ENCODE data around the gene TFF3.

The TFF3 gene, protein sequence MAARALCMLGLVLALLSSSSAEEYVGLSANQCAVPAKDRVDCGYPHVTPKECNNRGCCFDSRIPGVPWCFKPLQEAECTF

GRCh38 chr21:42315296-42315891 lies at the start of gene TFF3:
Gene TFF3 (minus strand): TSS chr21:42315409. CDS start chr21:42315374, 35 bp downstream.
- DNase-seq: peak; percentile 93

- no peak for DNase-seq
These were observed 49.2 kb upstream of the TFF3 start for GRCh38 chr21:42364304-42364865.

DNA sequence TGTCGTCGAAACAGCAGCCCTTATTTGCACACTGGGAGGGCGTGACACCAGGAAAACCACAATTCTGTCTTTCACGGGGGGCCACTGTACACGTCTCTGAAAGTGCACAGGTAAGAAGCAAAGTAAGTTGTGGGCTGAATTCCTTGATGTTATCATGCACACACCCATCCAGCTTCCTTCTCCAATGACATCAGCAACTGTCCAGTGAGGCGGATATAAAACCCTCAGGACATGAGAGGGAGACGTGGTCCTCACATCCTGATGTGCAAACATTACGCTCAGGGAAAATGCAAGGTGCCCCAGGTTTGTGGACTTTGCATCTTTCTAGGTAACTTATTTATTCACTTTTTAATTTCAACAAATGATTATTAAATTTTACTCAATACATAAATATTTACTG lies 48.1 kb upstream of the TFF3 start:
- DNase-seq: no peak

GRCh38 chr21:42362700-42363099 lies 47.5 kb upstream of the TFF3 start:
- DNase-seq: peak; percentile 38

- no peak for DNase-seq
These were observed 47.0 kb upstream of the TFF3 start for GRCh38 chr21:42362198-42362597.

GRCh38 chr21:42361286-42361685 lies 46.1 kb upstream of the TFF3 start:
- no peak for DNase-seq

DNA sequence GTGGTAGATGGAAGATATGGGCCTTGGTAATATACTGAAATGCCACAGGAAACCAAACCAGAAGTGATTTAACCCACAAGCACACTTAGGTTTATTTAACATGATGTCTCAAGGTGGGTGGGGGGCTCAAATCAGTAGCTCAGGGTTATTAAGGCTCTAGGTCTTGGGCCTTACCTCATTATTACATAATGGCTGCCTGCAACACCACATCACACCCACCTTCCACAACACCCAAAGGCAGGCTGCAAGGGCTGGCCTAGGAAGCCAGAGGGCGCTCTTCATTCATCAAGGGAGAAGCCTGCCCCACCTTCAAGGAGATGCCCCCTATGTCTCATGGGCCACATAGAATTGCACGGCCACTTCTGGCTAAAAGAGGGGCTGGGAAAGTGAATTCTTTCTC lies 45.1 kb upstream of the TFF3 start:
- DNase-seq: no peak

DNA sequence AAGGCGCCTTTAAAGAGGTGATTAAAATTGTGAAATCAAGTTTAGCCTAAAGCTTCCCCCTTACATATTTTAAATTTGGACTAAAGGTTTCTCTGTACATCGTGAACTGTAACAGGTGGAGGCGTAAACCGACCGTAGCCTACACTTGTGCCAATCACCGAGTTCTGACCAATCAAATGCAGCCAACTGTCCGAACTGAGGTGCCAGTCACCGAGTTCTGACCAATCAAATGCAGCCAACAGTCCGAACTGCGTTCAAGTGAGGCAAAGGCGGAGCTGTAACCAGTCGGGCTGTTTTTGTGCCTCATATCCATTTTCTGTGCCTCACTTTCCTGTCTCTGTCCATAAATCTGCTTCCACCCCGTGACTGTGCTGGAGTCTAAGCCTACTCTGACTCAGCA lies 43.7 kb upstream of the TFF3 start:
- no peak for DNase-seq

- no peak for DNase-seq
These were observed 43.1 kb upstream of the TFF3 start for GRCh38 chr21:42358261-42358660.

GRCh38 chr21:42357307-42357706 lies 42.1 kb upstream of the TFF3 start:
- no peak for DNase-seq

- DNase-seq: no peak
These were observed 41.4 kb upstream of the TFF3 start for GRCh38 chr21:42356650-42357049.

DNA sequence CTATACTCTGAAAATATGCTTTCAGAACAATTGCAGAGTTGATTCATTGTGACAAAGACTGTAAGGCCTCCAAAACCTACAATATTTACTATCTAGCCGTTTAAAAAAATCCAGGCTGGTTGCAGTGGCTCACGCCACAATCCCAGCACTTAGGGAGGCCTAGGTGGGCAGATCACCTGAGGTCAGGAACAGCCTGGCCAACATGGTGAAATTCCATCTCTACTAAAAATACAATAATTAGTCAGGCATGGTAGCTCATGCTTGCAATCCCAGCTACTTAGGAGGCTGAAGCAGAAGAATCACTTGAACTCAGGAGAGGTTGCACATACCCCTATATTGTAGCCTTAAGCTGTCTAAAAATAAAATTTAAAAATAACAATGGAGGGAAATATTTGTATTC lies 40.8 kb upstream of the TFF3 start:
- peak; percentile 14 for DNase-seq

DNA sequence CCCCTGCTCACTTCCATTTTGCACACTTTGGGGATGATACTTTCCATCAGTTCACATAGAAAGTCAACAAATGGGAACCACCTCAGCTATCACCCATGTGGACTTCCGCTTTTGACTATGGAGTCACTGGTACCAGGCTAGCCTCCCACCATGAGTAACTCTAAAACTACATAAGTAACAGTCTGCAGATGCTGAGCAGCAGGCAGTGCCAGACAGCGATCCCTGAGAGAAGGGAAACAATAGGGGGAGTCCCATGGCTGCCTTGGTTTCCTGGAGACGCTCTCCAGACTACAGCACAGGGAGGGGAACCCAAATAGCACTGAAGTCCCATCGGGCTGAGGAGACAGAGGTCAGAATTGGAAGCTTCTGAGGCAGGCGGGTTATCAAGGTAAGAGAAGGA lies 38.4 kb upstream of the TFF3 start:
- DNase-seq: no peak

- no peak for DNase-seq
These were observed 37.4 kb upstream of the TFF3 start for GRCh38 chr21:42352441-42353095.

DNA sequence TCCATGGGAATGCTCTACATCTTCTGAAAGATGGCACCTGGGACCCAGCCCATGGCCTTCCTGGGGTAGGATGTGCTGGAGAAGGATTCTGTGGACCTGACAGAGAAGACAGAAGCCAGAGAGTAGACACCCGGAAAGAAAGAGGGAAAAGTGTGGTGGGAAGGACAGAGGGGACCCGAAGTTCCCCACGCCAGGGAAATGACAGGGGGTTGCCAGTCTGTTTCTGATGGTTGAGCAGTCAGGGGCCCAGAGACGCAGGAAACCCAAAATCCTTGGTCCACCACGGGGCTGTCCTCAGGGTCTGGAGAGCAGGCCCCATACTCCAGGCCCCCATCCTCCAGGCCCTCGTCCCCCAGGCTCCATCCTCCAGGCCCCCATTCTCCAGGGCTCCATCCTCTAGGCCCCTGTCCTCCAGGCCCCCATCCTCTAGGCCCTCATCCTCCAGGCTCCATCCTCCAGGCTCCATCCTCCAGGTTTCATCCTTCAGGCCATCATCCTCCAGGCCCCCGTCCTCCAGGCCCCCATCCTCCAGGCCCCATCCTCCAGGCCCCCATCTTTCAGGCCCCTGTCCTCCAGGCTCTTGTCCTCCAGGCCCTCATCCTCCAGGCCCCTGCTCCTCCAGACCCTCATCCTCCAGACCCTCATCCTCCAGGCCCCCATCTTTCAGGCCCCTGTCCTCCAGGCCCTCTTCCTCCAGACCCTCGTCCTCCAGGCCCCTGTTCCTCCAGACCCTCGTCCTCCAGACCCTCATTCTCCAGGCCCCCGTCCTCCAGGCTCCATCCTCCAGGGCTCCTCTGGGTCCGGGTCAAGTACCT lies 36.6 kb upstream of the TFF3 start:
- no peak for DNase-seq

DNA sequence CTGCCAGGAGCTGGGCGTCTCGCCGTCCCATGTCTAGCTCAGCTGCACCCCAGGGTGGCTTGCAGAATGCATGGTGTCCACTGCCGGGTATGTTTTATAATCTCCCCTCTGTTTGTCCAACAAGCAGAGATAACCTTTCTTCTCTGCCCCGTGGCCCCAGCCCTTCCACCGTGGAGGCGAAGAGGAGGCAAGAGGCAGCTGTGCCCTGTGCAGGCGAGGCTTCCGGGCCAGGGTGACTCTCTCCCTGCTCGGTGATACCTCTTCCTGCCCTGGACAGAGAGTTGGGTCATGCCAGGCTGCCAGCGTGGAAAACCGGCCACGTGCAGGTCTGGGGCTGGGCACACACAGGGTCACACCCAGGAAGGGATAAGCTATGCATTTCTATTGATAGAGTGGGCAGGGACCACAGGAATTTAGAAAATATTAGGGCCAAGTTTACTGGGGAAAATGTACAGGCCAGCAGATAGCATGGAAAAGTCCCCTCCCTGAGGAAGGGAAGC lies 35.8 kb upstream of the TFF3 start, which contains the start of gene TFF2:
TFF2 (minus strand) TSS at position 68 of the 500 bp plus-strand sequence; CDS start at position 31, 37 bp downstream.
- DNase-seq: no peak

DNA sequence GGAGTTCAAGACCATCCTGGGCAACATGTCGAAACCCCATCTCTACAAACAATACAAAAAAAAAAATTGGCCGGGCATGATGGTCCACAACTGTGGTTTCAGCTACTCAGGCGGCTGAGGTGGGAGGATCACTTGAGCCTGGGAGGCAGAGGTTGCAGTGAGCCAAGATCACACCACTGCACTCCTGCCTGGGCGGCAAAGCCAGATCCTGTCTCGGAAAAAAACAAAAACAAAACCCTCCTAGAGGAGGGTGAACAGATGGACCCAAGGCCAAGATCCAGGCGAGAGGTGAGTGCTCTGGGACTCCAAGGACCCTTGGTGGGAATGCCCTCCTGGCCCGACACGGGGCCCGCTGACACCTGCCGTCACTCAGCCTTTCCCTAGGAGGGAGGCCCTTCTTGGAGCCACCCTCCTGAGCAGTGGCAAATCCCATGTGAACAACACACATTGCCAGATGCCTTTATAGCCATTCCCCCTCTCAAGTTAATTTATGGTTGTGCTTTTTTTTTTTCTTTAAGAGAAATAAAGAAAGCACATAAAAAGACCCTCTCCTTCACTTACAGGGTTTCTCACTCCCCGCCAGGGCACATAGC lies 35.2 kb upstream of the TFF3 start:
- DNase-seq: peak; percentile 19

- no peak for DNase-seq
These were observed 34.5 kb upstream of the TFF3 start for GRCh38 chr21:42349420-42350317.

- no peak for DNase-seq
These were observed 33.6 kb upstream of the TFF3 start for GRCh38 chr21:42348762-42349161.

DNA sequence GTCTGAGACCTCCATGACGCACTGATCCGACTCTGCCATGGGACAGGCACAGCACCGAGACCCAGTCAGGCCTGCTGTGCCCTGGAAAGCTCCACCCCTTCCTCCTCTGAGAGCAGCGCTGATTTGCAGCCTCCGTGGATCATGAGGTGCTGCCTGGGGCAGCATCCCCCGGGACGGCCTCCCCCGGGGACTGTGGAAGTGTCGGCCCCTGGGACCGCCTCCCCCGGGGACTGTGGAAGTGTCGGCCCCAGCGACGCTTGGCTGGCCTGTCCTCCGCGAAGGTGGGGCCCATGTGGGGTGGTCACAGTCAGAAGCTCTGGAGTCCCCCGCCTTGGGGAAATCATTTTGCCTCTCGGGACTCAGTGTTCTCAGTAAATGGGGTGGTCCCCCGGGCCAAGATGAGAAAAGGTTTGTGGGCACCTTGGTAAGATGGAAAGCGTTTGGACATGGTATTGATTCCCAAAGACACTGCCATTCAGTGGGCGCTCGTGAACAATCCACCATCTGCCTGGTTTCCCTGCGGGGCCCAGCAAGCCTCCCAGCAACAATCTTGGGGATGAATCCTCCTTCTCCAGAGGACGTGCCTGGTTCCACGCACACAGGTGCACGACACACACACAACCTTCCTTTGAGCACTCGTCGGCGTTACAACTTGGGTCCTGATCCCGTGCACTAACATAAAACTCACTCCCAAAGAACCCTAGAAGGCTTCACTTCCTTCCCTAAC lies 32.6 kb upstream of the TFF3 start:
- no peak for DNase-seq
